ENCODE data around the gene MID1.

MID1 gene

GRCh38 chrX:10524578-10524977, 95.8 kb downstream of the MID1 start:
- Histone ChIP-seq H3K9ac (ENCODE audit: low read length) (no peak overlapping the region), H3K4me3 (ENCODE audit: low read depth in 1 of 2, low read length in 2 of 2) (no peak overlapping the region), H3K36me3 (ENCODE audit: insufficient read depth, low read length) (no peaks in the 10 kb centered on the region), H3K27ac (ENCODE audit: low read depth, low read length) (no peak overlapping the region), H3K9me3 (ENCODE audit: low read length) (no peaks in the 10 kb centered on the region), H3K27me3 (ENCODE audit: control insufficient read depth in 1 of 2, insufficient read depth in 2 of 2, low read length in 2 of 2) (no peaks in the 10 kb centered on the region), H3K4me1 (ENCODE audit: insufficient read depth, low read length) (no peaks in the 10 kb centered on the region)

GRCh38 chrX:10519761-10520160, 100.6 kb downstream of the MID1 start:
- Histone ChIP-seq H3K9me3 (ENCODE audit: low read length) (no peaks in the 10 kb centered on the region), H3K4me3 (ENCODE audit: low read depth in 1 of 2, low read length in 2 of 2) (no peak overlapping the region), H3K9ac (ENCODE audit: low read length) (no peak overlapping the region), H3K27me3 (ENCODE audit: control insufficient read depth in 1 of 2, insufficient read depth in 2 of 2, low read length in 2 of 2) (no peaks in the 10 kb centered on the region), H3K4me1 (ENCODE audit: insufficient read depth, low read length) (peaks cover 5% of the 10 kb centered on the region), H3K27ac (ENCODE audit: low read depth, low read length) (no peak overlapping the region), H3K36me3 (ENCODE audit: insufficient read depth, low read length) (no peaks in the 10 kb centered on the region)

- no peak overlapping the region for H3K9ac ChIP-seq (ENCODE audit: low read length)
- no peaks in the 10 kb centered on the region for H3K36me3 ChIP-seq (ENCODE audit: insufficient read depth, low read length)
- no peaks in the 10 kb centered on the region for H3K9me3 ChIP-seq (ENCODE audit: low read length)
- H3K4me3 ChIP-seq (ENCODE audit: low read depth in 1 of 2, low read length in 2 of 2), result no peak overlapping the region
- H3K4me1 ChIP-seq (ENCODE audit: insufficient read depth, low read length), result peaks cover 5% of the 10 kb centered on the region
- H3K27me3 ChIP-seq (ENCODE audit: control insufficient read depth in 1 of 2, insufficient read depth in 2 of 2, low read length in 2 of 2), result no peaks in the 10 kb centered on the region
- H3K27ac ChIP-seq (ENCODE audit: low read depth, low read length), result no peak overlapping the region
Observed at GRCh38 chrX:10519278-10519677, 101.1 kb downstream of the MID1 start.

- H3K9ac ChIP-seq (ENCODE audit: low read length), result no peak overlapping the region
- H3K27me3 ChIP-seq (ENCODE audit: control insufficient read depth in 1 of 2, insufficient read depth in 2 of 2, low read length in 2 of 2), result no peaks in the 10 kb centered on the region
- no peak overlapping the region for H3K4me3 ChIP-seq (ENCODE audit: low read depth in 1 of 2, low read length in 2 of 2)
- no peaks in the 10 kb centered on the region for H3K9me3 ChIP-seq (ENCODE audit: low read length)
- peaks cover 5% of the 10 kb centered on the region for H3K4me1 ChIP-seq (ENCODE audit: insufficient read depth, low read length)
- H3K36me3 ChIP-seq (ENCODE audit: insufficient read depth, low read length), result no peaks in the 10 kb centered on the region
- no peak overlapping the region for H3K27ac ChIP-seq (ENCODE audit: low read depth, low read length)
Observed at GRCh38 chrX:10518073-10518472, 102.3 kb downstream of the MID1 start.

GRCh38 chrX:10516781-10517322, 103.5 kb downstream of the MID1 start:
- no peak overlapping the region for H3K4me3 ChIP-seq (ENCODE audit: low read depth in 1 of 2, low read length in 2 of 2)
- H3K4me1 ChIP-seq (ENCODE audit: insufficient read depth, low read length), result peaks cover 14% of the 10 kb centered on the region
- H3K27ac ChIP-seq (ENCODE audit: low read depth, low read length), result no peak overlapping the region
- no peaks in the 10 kb centered on the region for H3K36me3 ChIP-seq (ENCODE audit: insufficient read depth, low read length)
- no peaks in the 10 kb centered on the region for H3K27me3 ChIP-seq (ENCODE audit: control insufficient read depth in 1 of 2, insufficient read depth in 2 of 2, low read length in 2 of 2)
- H3K9ac ChIP-seq (ENCODE audit: low read length), result no peak overlapping the region
- no peaks in the 10 kb centered on the region for H3K9me3 ChIP-seq (ENCODE audit: low read length)

GRCh38 chrX:10514891-10515290, 105.5 kb downstream of the MID1 start:
- H3K9me3 ChIP-seq (ENCODE audit: low read length), result no peaks in the 10 kb centered on the region
- no peaks in the 10 kb centered on the region for H3K36me3 ChIP-seq (ENCODE audit: insufficient read depth, low read length)
- H3K27me3 ChIP-seq (ENCODE audit: control insufficient read depth in 1 of 2, insufficient read depth in 2 of 2, low read length in 2 of 2), result no peaks in the 10 kb centered on the region
- H3K4me3 ChIP-seq (ENCODE audit: low read depth in 1 of 2, low read length in 2 of 2), result no peak overlapping the region
- no peak overlapping the region for H3K27ac ChIP-seq (ENCODE audit: low read depth, low read length)
- no peak overlapping the region for H3K9ac ChIP-seq (ENCODE audit: low read length)
- peaks cover 14% of the 10 kb centered on the region for H3K4me1 ChIP-seq (ENCODE audit: insufficient read depth, low read length)

GRCh38 chrX:10513974-10514373, 106.4 kb downstream of the MID1 start:
- Histone ChIP-seq H3K4me1 (ENCODE audit: insufficient read depth, low read length) (peaks cover 14% of the 10 kb centered on the region), H3K27me3 (ENCODE audit: control insufficient read depth in 1 of 2, insufficient read depth in 2 of 2, low read length in 2 of 2) (no peaks in the 10 kb centered on the region), H3K27ac (ENCODE audit: low read depth, low read length) (peak overlapping the region; percentile 16)

GRCh38 chrX:10512741-10513140, 107.6 kb downstream of the MID1 start:
- Histone ChIP-seq H3K4me3 (ENCODE audit: low read depth in 1 of 2, low read length in 2 of 2) (no peak overlapping the region), H3K27me3 (ENCODE audit: control insufficient read depth in 1 of 2, insufficient read depth in 2 of 2, low read length in 2 of 2) (no peaks in the 10 kb centered on the region), H3K9ac (ENCODE audit: low read length) (no peak overlapping the region), H3K27ac (ENCODE audit: low read depth, low read length) (no peak overlapping the region), H3K9me3 (ENCODE audit: low read length) (no peaks in the 10 kb centered on the region), H3K36me3 (ENCODE audit: insufficient read depth, low read length) (no peaks in the 10 kb centered on the region), H3K4me1 (ENCODE audit: insufficient read depth, low read length) (peaks cover 17% of the 10 kb centered on the region)

More at GRCh38 chrX:10513974-10514373, 106.4 kb downstream of the MID1 start:
- no peak overlapping the region for H3K4me3 ChIP-seq (ENCODE audit: low read depth in 1 of 2, low read length in 2 of 2)
- no peak overlapping the region for H3K9ac ChIP-seq (ENCODE audit: low read length)
- H3K36me3 ChIP-seq (ENCODE audit: insufficient read depth, low read length), result no peaks in the 10 kb centered on the region
- no peaks in the 10 kb centered on the region for H3K9me3 ChIP-seq (ENCODE audit: low read length)

GRCh38 chrX:10512258-10512657, 108.1 kb downstream of the MID1 start:
- Histone ChIP-seq H3K27ac (ENCODE audit: low read depth, low read length) (no peak overlapping the region), H3K27me3 (ENCODE audit: control insufficient read depth in 1 of 2, insufficient read depth in 2 of 2, low read length in 2 of 2) (no peaks in the 10 kb centered on the region), H3K4me3 (ENCODE audit: low read depth in 1 of 2, low read length in 2 of 2) (no peak overlapping the region), H3K9me3 (ENCODE audit: low read length) (no peaks in the 10 kb centered on the region), H3K36me3 (ENCODE audit: insufficient read depth, low read length) (no peaks in the 10 kb centered on the region), H3K9ac (ENCODE audit: low read length) (no peak overlapping the region), H3K4me1 (ENCODE audit: insufficient read depth, low read length) (peaks cover 21% of the 10 kb centered on the region)

GRCh38 chrX:10509397-10509796, 111.0 kb downstream of the MID1 start:
- Histone ChIP-seq H3K9ac (ENCODE audit: low read length) (no peak overlapping the region), H3K36me3 (ENCODE audit: insufficient read depth, low read length) (no peaks in the 10 kb centered on the region), H3K27ac (ENCODE audit: low read depth, low read length) (no peak overlapping the region), H3K4me3 (ENCODE audit: low read depth in 1 of 2, low read length in 2 of 2) (no peak overlapping the region), H3K4me1 (ENCODE audit: insufficient read depth, low read length) (peaks cover 19% of the 10 kb centered on the region), H3K27me3 (ENCODE audit: control insufficient read depth in 1 of 2, insufficient read depth in 2 of 2, low read length in 2 of 2) (no peaks in the 10 kb centered on the region), H3K9me3 (ENCODE audit: low read length) (no peaks in the 10 kb centered on the region)

GRCh38 chrX:10508891-10509290, 111.5 kb downstream of the MID1 start:
- H3K27ac ChIP-seq (ENCODE audit: low read depth, low read length), result no peak overlapping the region
- no peaks in the 10 kb centered on the region for H3K36me3 ChIP-seq (ENCODE audit: insufficient read depth, low read length)
- H3K9ac ChIP-seq (ENCODE audit: low read length), result no peak overlapping the region
- no peak overlapping the region for H3K4me3 ChIP-seq (ENCODE audit: low read depth in 1 of 2, low read length in 2 of 2)
- peaks cover 19% of the 10 kb centered on the region for H3K4me1 ChIP-seq (ENCODE audit: insufficient read depth, low read length)
- H3K27me3 ChIP-seq (ENCODE audit: control insufficient read depth in 1 of 2, insufficient read depth in 2 of 2, low read length in 2 of 2), result no peaks in the 10 kb centered on the region
- no peaks in the 10 kb centered on the region for H3K9me3 ChIP-seq (ENCODE audit: low read length)

GRCh38 chrX:10507876-10508275, 112.5 kb downstream of the MID1 start:
- H3K27ac ChIP-seq (ENCODE audit: low read depth, low read length), result no peak overlapping the region
- no peaks in the 10 kb centered on the region for H3K9me3 ChIP-seq (ENCODE audit: low read length)
- no peak overlapping the region for H3K4me3 ChIP-seq (ENCODE audit: low read depth in 1 of 2, low read length in 2 of 2)
- no peak overlapping the region for H3K9ac ChIP-seq (ENCODE audit: low read length)
- H3K36me3 ChIP-seq (ENCODE audit: insufficient read depth, low read length), result no peaks in the 10 kb centered on the region
- no peaks in the 10 kb centered on the region for H3K27me3 ChIP-seq (ENCODE audit: control insufficient read depth in 1 of 2, insufficient read depth in 2 of 2, low read length in 2 of 2)
- peaks cover 19% of the 10 kb centered on the region for H3K4me1 ChIP-seq (ENCODE audit: insufficient read depth, low read length)
